ENCODE measurements around the gene FAM228B. TPM values are rescaled to one million over a fixed set of nuclear protein-coding genes. Genes with fewer than 3 reads are reported as not detected.

The FAM228B gene
- total RNA-seq, 6 experiments from 2014 or later: 8.3 to 11.8 (median 8.9) TPM

DNA sequence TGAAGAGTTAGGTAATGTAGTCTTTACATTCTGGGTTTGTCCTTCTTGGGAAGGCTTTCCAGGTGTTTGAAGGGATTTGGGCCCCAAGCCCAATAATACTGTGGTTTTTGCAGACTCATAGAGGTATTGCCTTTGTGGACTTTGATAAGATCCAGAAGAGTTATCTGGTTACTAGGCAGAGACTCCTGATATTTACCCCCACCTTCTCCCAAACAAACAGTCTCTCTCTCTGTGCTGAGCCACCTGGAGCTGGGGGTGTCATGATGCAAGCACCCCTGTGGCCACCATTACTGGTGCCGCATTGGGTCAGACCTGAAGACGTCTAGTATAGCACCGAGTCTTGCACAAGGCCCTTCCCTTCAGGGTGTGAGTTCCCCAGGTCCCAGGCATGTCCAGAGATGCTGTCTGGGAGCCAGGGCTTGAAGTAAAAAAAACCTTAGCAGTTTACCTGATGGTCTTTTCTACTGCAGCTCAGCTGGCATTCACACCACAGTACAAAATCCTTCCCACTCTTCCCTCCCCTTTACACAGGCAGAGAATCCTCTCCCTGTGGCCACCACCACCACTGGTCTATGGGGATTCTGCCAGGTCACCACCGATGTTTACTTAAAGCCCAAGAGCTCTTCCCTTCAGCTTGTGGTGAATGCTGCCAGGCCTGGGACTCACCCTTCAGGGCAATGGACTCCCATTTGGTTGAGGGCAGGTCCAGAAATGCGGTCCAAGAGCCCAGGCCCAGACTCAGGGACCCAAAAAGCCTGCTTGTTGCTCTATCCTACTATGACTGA lies 29.3 kb downstream of the FAM228B start:
- H3K4me3 Mint-ChIP-seq: no peak overlapping the region

GRCh38 chr2:24153478-24153877 lies 30.2 kb downstream of the FAM228B start:
- no peak for DNase-seq
- peaks cover 1% of the 10 kb centered on the region for H3K27me3 Mint-ChIP-seq (ENCODE audit: insufficient read depth)
- H3K4me1 Mint-ChIP-seq (ENCODE audit: low read depth): no peaks in the 10 kb centered on the region
- no peak overlapping the region for H3K4me3 Mint-ChIP-seq
- no peak for TF ChIP-seq CTCF (IDR thresholded peaks at IDR 0.05)
- no peak overlapping the region for H3K27ac Mint-ChIP-seq
- peaks cover 9% of the 10 kb centered on the region for H3K36me3 Mint-ChIP-seq (ENCODE audit: low read depth)
- H3K9me3 Mint-ChIP-seq: peaks cover 5% of the 10 kb centered on the region; the same call in 1 of the 2 replicates

More for the DNA sequence above, 29.3 kb downstream of the FAM228B start:
- H3K27me3 Mint-ChIP-seq (ENCODE audit: insufficient read depth): no peaks in the 10 kb centered on the region; the same call in 1 of the 2 replicates
- no peak for TF ChIP-seq CTCF (IDR thresholded peaks at IDR 0.05)
- no peak overlapping the region for H3K27ac Mint-ChIP-seq
- no peak for DNase-seq
- no peaks in the 10 kb centered on the region for H3K4me1 Mint-ChIP-seq (ENCODE audit: low read depth)
- peaks cover 17% of the 10 kb centered on the region for H3K36me3 Mint-ChIP-seq (ENCODE audit: low read depth)
- H3K9me3 Mint-ChIP-seq: peaks cover 12% of the 10 kb centered on the region

GRCh38 chr2:24158131-24158530 lies 34.9 kb downstream of the FAM228B start:
- Mint-ChIP-seq H3K4me3 (no peak overlapping the region), H3K27me3 (ENCODE audit: insufficient read depth) (peaks cover 1% of the 10 kb centered on the region), H3K9me3 (no peaks in the 10 kb centered on the region), H3K36me3 (ENCODE audit: low read depth) (peaks cover 5% of the 10 kb centered on the region; the same call in 1 of the 2 replicates), H3K27ac (no peak overlapping the region), H3K4me1 (ENCODE audit: low read depth) (no peaks in the 10 kb centered on the region)
- DNase-seq: no peak
- TF ChIP-seq CTCF (IDR thresholded peaks at IDR 0.05): no peak

GRCh38 chr2:24159708-24160107 lies 36.4 kb downstream of the FAM228B start:
- Mint-ChIP-seq H3K27ac (no peak overlapping the region), H3K4me1 (ENCODE audit: low read depth) (no peaks in the 10 kb centered on the region), H3K9me3 (no peaks in the 10 kb centered on the region), H3K36me3 (ENCODE audit: low read depth) (peaks cover 5% of the 10 kb centered on the region; the same call in 1 of the 2 replicates), H3K4me3 (no peak overlapping the region), H3K27me3 (ENCODE audit: insufficient read depth) (peaks cover 2% of the 10 kb centered on the region)
- no peak for DNase-seq
- no peak for TF ChIP-seq CTCF (IDR thresholded peaks at IDR 0.05)

DNA sequence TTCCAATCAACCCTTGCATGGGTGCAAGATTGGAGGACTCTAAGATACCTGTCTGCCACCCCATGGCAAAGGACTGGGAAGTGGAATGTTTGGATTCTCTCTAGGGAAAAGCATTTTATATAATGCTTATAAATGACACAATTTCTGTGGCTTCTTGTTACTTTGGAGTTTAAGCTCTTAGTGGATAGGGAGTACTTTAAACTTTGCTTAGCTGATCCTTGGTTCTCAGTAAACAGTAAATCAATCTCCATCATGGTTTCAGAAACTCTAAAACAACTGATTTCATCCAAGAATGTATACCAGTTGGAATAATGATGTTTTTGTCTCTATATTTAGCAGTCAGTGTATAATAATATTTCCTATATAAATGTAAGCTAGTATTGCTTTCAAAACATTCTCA lies 37.5 kb downstream of the FAM228B start:
- H3K27me3 Mint-ChIP-seq (ENCODE audit: insufficient read depth): peaks cover 6% of the 10 kb centered on the region
- no peak overlapping the region for H3K4me3 Mint-ChIP-seq
- DNase-seq: no peak
- no peaks in the 10 kb centered on the region for H3K9me3 Mint-ChIP-seq
- H3K36me3 Mint-ChIP-seq (ENCODE audit: low read depth): peaks cover 5% of the 10 kb centered on the region; the same call in 1 of the 2 replicates
- TF ChIP-seq CTCF (IDR thresholded peaks at IDR 0.05): no peak
- no peaks in the 10 kb centered on the region for H3K4me1 Mint-ChIP-seq (ENCODE audit: low read depth)
- H3K27ac Mint-ChIP-seq: no peak overlapping the region
